Stimulated activated CD8-positive, alpha-beta memory T cell treated with anti-CD3 and anti-CD28 coated beads, Interleukin-7, amount 100 ng/mL, for 1 hour (primary cell): Measurements from ENCODE around the gene SOCS7.

Experiments
- DNase-seq, 2 donors: peaks; one replicate each; pipeline ENCODE4 v3.0.0-alpha.2; 2020; ENCODE audit warnings: low read depth in 2 of 2

Gene SOCS7

DNA sequence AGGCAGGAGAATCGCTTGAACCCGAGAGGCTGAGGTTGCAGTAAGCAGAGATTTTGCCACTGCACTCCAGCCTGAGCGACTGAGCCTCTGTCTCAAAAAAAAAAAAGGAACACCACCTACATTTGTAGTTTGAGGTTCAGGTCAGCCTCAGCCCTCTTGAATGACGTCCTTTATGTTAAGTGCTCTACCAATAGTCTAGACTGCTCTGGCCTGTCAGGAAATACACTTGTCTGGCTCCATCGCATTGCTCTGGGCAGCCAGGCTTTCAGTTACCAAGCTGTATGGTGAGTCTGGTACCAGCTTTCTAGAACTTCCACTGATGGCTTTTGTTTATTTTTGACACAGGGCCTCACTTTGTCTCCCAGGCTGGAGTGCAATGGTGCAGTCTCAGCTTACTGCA lies 11.4 kb downstream of the SOCS7 start:
- no peak for DNase-seq

DNA sequence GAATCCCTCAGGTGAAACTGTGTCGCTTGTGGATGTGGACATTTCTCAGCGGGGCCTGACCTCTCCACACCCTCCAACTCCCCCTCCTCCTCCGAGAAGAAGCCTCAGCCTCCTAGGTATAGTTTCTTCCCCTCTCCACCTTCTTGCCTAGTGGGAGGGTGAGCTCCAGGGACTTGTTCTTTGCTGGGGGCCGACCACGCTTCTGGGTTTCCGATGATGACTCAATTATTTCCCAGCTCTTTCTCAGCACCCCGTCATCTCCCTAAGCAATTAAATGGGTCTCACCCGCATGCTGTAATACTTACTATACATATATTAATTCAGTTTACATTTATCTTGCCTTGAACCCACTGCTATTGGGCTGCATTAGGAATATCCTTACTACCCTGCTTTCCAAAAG lies 13.1 kb downstream of the SOCS7 start:
- no peak for DNase-seq

DNA sequence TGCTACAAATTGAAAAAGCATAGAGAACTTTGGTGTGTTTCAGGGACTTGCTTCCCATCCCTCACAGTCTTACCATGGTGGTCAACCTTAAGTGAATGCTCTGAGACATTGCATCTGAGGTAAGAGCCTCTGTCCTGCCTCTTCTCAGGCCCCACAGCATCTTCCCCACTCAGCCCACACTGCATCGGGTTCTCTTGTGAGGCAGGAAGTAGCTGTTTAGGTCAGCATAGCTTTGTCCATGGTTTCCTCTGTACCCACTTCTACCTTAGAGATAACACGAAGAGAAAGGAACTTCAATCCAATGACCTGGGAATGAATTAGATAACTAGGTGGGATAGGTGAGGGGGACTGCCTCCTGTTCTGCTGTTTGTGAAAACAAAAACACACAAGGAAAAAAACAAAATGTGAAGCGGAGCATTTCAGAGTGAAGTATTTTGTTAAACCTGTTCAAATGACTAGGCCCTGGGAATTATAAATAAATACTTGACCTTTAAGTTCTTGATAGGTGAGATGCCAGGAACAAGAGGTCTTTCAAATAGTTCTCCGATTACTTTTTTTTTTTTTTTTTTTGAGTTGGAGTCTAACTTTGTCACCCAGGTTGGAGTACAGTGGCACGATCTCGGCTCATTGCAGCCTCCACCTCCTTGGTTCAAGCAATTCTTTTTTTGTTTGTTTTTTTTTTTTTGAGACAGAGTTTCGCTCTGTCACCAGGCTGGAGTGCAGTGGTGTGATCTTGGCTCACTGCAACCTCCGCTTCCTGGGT lies 17.7 kb downstream of the SOCS7 start:
- DNase-seq: no peak

DNA sequence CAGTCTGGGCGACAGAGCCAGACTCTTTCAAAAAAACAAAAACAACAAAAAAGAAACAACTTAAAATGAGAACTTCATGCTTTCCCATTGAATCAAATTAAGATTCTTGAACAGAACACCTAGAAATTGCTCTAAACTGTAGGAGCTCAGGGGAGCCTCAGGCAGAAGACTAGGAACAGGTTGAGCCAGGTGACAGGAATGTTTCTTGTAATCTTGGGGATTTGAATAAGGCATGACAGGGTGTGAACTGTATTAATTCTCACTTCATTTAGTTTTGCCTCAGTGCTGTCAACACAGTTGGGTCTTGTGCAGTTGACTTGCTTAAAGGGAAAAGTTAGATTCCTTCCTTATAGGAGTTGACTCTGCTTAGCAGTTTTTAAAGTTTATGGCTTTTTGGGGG lies 27.8 kb downstream of the SOCS7 start:
- no peak for DNase-seq

DNA sequence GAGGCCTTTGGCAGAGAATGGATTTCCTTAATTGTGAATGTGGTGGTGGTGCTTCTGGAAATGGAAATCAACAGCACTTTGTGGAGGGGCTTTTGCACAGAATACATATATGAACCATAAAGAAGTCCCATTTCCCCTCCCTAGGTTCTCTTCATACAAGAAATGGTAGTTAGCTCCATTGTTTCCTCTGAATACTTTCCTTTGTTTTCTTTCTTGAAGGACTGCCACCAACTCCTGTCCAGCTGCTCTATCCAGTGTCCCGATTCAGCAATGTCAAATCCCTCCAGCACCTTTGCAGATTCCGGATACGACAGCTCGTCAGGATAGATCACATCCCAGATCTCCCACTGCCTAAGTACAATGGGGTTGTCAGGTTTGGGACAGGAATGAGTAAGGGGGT lies 43.4 kb downstream of the SOCS7 start:
- no peak for DNase-seq

DNA sequence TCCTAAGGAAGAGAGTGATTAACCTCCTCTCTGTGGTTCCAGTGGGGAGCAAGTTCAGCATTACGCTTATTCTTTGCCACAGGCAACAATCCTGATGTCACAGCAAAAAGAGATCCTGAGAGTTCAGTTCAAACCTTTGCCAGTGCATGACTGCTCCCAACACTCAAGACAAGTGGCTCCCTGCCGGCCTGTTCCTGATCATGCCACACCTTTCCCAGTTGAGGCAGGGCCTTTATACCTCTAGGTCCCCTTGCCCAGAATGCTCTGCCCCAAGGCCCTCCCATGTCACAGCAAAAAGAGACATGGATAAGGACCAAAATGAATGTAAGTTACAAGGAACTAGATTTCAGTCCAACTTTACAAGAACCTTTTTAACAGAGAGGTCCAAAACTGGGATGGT lies 45.6 kb downstream of the SOCS7 start:
- no peak for DNase-seq

DNA sequence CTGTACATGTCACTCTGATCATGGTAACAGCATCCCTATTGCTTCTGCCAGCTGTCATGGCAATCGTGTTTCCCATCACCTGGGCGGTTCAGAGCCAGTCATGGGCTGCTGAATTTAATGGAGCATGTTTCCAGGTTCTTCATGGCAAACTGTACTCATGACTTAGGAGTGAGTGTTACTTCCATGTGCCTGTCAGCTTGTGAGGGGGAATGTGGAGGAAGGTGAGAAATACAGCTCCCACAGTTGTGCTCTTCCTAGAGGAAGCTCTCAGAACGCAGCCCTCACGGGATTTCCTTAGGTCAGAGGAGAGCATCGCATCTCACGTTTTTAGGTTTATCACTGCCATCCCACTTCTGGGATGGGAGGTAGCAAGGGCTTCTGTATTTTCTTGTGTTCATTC lies 48.6 kb downstream of the SOCS7 start:
- no peak for DNase-seq

DNA sequence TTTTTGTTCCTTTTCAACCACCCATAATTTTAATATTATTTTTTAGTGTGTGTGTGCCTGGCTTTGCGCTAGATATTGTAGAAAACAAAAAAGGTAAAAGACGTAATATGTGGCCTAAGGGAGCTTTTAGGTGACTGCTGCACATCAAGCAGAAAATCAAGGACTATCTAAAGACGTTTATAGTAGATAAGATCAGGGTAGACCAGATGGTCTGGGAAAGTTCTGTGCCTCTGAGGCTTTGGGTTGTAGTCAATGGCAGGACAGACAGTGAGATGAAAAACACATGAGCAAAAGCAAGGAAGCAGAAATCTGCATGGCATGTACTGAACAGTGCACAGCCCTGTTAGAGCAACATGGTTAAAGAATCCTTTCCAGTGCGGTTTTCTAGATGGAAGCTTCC lies 49.8 kb downstream of the SOCS7 start:
- DNase-seq: no peak

DNA sequence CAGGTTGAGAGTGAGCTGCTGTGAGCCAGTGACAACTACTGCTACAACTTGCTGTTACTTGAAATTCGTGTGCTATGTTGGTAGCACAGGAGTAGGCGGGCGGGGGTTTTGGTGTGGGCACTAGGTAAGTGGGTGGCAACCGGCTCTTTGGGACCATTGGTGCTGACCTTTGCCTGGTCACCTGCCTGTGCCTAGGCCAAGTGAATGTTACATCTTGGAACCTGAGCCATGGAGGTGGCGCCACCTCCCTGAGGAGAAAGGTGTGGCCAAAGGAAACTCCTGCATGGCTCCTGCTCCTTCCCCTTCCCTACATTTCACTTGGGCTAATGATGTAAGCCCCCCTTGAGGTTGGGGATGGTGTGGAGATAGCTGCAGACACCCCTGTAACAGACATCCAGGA lies 51.3 kb downstream of the SOCS7 start:
- no peak for DNase-seq

DNA sequence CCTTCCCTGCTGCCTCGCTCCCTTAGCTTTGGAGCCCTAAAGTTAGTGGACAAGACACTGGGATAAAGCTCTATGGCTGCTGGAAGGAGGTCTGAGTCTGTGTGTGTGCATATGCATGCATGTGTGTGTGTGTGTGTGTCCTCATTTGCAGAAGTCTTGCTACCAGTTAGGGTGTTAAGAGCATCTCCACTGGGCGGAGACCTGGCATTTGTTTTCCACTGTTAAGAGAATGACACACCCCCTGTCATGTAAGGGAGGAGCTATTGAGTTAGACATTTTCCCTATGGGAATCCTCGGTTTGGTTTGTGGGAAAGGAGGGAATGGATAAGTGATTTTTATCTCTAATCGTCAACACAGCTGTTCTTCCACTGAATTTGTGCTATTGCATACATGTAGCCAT lies 51.8 kb downstream of the SOCS7 start:
- DNase-seq: no peak

DNA sequence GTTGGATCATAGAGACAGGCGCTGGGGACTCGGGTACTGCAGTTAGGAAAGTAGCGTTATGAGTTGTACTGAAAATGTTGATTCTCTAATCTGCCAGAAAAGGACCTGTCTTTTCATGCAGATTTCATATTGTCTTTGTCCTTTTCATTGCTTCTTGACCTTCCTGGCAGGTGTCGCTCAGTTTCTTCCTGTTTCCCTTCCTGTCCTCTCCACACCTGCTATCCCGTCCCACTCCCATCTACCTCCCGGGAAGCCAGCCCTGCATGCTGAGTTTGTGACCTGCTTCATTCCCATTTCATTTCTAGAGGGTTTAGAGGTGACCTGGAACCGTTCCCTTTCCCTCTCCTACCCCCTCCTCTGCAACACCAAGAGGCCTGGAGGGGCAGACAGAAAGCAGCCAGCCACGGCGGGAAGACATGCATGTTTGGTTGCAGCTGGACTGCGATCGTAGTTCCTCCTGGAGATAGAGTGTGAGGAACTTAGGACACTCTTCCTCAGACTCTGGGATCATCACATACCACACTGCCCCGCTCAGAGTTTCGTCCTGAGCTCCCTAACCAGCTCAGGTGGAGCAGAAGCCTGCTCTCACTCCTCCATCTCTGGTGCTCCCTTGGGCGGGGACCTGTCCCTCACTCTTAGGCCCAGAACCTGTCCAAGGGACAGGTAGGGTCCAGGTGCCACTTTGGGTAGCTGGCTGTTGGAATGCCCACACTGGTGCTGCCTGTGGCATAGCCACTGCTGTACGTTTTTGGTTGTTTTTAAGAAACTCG lies 52.7 kb downstream of the SOCS7 start:
- DNase-seq: no peak

DNA sequence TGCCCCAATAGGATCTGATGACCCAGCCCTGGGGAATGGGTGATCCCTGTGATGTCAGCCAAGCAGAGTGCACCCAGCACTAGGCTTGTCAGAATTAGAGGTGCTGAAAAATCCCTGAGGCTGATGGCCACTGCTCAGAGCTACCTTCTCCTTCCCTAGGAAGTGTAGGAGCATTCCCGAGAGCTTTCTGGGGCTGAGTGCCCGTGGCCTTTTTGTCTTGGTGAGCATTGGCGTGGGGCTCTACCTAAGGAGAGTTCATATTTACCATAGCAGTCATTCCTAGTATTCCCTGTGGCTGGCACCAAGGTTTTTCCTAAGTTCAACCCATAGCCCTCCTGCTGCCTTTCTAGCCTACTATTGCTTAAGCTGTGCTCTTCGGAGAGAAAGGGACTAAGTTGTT lies 54.0 kb downstream of the SOCS7 start:
- DNase-seq: no peak

DNA sequence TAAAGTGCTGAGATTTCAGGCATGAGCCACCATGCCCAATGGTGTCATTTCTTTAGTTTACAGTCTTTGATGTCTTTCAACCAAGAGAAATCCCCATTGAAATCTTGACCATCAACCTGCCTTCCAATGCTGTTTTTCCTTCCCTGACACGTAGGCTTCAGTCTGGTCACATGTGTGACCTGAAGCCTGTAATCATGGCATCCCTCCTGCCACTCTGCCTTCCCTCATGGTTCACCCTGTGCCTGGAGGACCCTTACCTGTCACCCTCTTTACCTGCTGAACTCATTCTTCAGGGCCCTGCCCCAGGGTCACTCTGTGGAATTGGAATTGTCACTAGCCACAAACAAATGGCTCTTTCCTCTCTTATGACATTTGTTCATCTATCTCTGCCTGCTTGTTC lies 58.6 kb downstream of the SOCS7 start:
- DNase-seq: no peak

DNA sequence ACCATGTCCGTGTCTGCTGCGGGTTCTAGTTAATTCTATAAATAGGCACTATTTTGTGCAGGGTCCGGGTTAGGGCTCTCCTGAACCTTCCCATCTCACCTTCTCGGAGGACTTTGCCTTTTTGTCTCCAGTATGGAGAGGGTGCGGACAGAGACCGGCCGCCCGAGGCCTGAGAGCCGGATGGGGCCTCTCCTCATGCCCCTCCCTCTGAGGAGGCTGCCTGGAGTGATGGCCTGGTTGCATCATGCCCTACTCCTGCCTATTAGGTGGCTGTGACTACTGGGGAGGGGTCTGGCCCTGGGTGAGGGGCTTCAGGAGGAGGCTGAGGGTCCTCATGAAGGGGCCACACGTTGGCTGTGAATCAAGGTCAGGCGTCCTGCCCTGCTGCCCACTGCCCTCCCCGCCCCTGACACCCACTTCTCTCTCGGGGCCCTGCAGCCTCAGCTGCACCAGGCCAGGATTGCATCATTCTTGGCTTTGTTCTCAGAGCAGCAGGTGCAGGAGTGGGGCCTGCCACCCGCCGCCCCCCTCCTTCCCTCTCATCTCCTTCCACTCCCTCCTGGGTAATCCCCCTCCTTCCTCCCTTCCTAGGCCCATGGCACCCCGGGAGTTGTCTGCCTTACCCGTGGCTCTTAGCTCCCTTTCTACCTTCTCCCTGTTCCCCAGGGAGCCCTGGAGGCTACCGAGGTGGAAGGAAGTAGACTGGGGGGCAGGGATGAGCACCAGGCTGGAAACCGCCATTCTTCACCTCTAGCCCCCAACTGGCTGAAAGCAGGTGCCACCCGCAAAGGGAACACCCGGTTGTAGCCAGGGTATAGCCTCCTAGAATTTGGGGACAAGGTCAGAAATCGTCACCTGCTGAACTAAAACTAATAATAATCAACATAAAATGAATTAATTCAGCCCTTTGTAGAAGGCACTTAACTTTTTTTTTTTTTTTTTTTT lies 63.9 kb downstream of the SOCS7 start:
- DNase-seq: no peak

DNA sequence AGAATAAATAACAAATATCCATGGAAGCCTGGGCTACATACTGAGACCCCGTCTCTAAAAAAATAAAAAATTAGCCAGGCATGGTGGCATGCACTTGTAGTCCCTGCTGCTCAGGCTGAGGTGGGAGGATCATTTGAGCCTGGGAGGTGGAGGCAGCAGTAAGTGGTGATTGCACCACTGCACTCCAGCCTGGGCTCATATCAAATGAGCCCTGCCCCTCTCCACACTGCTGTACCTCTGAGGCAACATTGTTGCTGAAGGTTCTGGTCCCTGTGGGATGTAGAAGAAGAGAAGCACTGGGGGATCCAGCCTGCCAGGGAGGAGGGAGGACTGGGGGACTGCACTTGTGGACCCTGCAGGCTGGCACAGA lies 65.2 kb downstream of the SOCS7 start:
- DNase-seq: no peak

DNA sequence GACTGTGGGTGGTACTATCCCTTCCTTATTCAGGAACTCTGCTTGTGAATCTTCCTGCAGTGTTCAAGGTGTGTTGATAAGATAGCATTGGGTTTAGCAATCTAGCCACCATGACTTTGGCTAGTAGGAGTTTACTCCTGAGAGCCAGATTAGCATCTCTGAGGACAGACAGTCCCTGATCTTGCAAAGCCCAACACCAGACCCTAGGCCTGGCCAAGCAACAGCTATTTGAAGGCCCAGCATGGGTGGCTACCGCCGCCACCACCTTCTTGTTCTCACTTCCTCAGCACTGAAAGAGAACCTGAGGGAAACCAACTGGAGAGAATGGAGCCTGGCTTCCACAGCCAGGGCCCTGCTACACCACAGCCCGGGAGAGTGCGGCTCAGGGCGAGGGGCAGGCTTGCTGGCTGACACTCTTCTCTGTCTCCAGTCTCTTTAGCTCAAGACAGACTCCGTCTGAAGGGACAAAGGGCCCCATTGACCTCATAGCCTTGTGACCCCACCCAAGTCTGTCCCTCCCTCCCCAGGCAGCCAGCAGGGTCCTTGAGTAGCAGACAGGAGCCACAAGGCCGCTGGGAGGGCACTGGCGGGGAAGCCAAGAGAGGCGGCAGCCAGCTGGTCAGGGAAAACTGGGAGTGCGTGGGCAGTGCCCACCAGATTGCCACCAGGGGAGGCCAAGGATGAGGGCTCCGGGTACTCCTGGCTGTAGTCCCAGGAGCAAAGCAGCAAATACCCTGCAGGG lies 65.7 kb downstream of the SOCS7 start:
- no peak for DNase-seq

DNA sequence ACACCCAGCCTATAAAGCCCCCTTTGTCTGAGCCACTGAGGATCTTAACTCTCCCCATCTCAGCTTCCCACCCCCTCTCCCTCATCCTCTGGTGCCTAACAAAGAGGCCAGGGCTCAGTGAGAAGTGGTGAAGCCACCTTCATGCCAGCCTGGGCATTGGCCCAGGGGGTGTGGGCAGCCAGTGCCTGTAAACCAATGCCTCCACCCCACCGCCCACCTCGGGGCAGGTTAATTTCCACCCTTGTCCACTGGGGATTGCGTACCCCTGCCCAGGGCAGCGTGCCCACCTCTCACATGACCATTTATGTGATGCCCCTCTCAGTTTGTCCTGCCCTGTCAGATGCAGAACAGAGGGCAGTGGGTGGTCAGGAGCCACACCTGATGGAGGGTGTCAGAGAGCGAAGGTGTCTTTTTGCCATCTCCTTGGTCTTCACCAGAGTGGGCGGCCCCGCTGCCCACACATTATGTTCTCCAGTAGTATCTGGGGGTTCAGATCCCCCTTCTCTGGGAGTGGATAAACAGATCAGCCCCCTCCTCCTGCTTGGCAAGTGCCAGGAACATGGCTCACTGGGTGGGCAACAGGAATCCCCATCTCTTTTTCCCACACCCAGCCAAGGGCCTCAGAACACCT lies 66.5 kb downstream of the SOCS7 start:
- DNase-seq: no peak

DNA sequence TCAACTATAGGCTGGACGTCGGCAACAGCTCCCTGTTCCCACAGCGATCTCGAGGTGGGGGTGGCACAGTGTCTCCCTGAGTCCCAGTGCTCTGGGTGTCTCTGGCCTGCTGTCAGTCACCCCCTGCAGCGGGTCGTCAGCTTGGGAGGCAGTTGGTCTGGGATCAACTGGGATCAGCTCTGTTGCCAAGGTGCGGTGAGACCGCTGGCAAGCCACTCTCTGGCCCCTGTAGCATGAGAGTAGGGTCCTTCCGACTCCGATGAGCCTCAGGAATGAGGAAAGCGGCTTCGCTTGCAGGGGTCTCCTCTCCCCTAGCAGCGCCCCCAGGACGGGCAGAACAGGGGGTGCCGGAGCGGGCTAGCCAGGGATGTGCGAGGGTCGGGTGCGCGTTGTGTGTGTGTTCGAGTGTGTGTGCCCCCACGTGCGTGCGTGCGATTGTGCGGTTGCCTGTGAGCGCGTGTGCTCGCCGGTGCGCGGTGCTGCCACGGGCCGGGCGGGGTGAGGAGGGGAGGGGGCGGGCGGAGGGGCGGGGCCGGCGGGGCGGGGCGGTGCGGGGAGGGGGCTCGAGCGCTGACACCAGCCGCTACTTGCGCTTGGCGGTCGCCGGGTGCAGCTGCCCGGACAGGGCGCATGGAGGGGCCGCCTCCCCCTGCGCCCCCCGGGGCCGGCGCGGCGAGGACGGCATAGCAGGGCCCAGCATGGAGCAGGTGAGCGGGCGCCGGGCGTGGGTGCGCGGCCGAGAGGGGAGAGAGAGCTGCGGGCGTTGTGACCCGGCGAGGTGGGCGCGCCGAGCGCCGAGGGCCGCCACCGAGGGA lies 67.3 kb downstream of the SOCS7 start:
- no peak for DNase-seq

DNA sequence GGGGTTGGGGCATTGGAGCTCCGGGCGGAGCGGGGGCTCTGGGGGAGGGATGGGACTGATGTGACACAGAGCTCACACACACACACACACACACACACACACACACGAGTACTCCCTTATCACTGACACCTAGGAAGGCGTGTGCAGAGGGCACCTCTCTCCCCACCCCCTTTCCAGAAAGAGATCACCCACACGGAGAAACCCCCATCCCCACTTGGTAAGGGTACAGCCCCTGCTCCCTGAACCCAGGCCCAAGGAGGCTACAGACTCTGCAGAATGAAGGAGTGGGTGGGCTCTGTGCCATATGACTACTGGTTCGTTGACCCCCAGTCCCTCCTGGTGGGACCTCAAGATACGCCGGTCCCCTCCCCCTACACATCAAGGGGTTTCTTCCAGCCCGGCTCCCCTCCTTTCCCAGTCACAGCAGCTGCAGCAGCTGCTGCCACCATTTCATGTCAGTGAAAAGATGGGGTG lies 67.9 kb downstream of the SOCS7 start:
- no peak for DNase-seq

DNA sequence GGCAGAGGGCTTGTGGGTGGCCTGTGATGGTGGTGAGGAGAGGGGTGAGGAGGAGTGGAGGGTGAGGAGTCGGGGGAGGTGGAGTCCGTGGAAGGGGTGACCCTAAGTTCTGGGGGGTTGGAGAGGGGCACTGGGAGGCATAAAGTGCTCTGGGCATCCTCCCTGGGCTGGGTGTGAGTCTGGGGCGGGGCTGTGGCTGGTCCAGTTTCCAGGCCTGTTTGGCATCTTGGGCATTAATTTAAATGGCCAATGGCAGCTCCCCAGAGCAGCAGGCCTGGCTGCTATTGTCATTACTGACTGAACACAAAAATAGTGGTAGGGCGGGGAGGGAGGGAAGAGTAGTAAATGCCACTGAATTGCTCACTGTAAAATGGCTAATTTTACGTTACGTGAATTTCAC lies 68.9 kb downstream of the SOCS7 start:
- DNase-seq: no peak
